GM18868 (cell line): ENCODE results near the gene XKR3.
"Not testable (repeated sequence)": the region's sequence is repeated elsewhere in the genome, so short reads cannot be mapped to it uniquely, and the experiment has no call there.

Experiments used
- ATAC-seq: cut with Tn5 transposase; IDR thresholded peaks from one replicate; pipeline ENCODE4 v1.9.1; 2021; ENCODE audit warnings: mild to moderate bottlenecking, moderate library complexity; ENCODE audit not compliant: unreplicated experiment

The XKR3 gene

DNA sequence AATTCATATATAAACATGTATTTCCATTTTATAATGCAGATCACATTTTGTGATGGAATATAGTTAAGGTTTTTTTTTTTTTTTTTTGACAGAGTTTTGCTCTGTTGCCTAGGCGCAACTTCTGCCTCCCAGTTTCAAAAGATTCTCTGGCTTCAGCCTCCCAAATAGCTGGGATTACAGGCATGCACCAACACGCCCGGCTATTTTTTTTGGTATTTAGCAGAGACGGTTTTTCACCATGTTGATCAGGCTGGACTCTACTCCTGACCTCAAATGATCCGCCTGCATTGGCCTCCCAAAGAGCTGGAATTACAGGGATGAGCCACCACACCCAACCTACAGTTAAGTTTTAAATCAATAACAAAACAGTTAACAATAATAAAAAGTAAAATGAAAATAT lies 18.8 kb downstream of the XKR3 start:
- no peak for ATAC-seq

DNA sequence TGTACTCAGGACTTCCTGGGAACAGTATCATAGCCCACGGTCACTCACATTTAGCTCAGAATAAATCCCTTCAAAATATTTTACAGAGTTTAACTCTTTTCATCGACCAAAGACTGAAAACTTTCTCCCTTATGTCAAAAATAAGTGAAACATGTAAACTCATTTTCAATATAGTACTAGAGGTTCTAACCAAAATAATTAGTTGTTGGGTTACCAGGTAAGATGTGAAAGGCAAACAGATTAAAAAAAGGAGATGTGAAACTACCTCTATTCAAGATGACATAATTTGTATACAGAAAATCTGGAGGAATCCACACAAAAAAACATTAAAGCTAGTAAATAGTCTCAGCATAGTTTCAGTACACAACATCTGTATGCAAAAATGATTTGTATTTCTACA lies 20.3 kb downstream of the XKR3 start:
- peak; percentile 69 for ATAC-seq

DNA sequence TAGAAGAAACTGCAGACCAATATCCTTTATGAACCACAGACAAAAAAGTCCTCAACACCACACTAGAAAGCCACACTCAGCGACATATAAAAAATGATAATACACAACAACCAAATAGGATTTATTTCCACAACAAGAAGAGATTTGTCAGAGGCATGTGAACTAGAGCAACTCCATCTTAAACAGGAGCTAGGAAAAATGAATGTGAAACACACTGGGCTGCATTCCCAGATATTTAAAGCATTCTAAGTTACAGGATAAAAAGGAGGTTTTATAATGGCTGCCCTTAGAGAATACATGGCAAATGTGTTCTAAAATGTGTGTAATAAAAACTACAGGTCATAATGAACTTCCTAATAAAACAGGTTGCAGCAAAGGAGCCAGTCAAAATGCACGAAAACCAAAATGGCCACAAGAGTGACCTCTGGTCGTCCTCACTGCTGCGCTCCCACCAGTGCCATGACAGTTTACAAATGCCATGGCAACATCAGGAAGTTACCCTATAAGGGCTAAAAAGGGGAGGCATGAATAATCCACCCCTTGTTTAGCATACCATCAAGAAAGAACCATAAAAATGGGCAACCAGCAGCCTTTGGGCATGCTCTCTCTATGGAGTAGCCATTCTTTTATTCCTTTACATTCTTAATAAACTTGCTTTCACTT lies 21.8 kb downstream of the XKR3 start:
- no peak for ATAC-seq

DNA sequence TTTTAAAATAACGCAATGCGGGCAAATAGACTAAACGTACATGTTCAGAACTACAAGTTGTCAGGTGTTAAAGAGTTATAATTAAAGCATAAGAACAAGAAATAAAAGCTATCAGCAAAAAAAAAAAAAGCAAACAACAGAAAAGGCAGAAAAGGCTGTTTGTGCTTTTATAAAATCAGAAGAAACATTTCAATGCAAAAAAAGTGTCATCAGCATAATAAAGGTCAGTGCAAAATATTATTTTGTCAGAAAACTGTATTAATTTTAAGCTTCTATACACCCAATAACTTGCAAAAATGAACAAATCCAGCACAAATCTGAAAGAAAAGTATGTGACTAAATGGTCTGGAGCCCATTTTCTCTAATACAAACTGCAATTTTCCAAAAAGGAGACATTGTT lies 23.6 kb downstream of the XKR3 start:
- no peak for ATAC-seq

DNA sequence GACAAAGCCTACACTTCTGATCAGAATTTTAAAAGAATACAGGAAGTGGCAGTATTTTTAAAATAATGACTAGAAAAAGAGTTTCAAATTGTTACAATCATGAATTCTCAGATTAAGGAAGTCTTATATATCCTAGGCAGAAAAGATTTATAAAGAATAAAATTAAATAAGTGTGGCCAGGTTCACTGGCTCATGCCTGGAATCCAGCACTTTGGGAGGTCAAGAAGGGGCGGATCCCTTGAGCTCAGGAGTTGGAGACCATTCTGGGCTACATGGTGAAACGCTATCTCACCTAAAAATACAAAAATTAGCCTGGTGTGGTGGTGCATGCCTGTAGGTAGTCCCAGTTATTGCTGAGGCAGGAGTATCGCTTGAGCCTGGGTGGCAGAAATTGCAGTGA lies 24.1 kb downstream of the XKR3 start:
- no peak for ATAC-seq

DNA sequence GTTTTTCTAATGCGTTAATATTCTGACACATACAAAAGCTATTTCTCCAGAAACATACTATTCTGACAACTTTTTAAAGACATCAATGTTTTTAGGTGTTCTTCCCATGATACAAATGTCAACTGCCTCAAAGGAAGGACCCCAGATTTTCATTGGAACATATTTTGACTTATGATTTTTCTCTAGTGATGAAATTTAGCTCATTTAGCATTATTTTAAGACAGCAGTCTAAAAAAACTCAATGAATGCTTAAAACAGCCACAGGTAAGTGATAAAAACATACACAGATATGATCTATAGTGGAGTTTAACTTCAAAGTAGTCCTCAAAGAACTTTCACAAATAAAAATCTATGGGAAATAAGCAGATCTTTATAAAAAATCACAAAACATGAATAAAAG lies 24.9 kb downstream of the XKR3 start:
- no peak for ATAC-seq

DNA sequence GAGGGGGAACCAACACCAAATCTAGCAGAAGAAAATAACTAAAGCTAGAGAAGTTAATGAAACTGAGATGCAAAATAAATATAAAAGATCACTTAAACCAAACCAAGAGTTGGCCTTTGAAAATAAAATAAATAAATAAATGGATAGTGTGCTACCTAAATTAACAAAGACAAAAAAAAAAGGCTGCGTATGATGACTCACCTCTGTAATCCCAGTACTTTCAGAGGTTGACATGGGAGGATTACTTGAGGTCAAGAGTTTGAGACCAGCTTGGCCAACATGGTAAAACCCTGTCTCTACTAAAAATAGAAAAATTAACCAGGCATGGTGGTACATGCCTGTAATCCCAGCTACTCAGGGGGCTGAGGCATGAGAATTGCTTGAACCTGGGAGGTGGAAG lies 29.7 kb downstream of the XKR3 start:
- ATAC-seq: not testable (repeated sequence)

DNA sequence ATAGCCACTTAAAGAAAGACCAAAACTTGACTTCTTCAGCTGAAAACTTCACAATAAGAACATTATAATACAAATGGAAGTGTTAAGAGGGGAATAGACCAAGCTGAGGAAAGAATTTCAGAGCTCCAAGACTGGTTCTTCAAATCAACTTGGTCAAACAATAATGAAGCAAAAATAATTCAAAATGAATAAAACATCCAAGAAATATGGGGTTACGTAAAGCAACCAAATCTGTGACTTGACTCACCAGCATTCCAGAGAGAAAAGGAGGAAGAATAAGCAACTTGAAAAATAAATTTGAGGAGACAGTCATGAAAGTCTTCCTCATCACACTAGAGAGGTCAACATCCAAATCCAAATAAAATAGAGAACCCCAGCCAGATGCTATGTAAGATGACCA lies 31.4 kb downstream of the XKR3 start:
- no peak for ATAC-seq

DNA sequence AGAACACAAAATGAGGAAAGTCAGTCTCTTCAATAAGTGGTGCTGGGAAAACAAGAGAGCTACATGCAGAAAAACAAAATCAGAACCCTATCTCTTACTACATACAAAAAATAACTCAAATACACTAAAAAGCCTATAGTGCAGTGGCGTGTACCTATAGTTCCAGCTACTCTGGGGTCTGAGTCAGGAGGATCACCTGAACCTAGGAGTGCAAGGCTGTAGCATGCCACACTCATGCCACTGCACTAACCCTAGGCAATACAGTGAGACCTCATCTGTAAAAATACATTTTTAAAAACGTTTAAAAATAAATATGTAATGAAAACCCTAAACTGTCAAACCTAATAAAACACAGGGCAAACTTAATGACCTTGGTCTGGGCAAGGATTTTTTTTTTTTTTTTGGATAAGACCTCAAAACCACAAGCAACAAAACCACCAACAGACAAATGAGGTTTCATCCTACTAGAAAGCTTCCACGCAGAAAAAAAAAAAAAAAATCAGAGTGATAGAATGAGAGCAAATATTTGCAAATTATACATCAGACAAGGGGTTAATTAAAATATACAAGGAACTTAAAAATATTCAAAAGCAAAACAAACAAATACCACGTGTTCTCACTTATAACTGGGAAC lies 35.2 kb downstream of the XKR3 start:
- ATAC-seq: no peak

DNA sequence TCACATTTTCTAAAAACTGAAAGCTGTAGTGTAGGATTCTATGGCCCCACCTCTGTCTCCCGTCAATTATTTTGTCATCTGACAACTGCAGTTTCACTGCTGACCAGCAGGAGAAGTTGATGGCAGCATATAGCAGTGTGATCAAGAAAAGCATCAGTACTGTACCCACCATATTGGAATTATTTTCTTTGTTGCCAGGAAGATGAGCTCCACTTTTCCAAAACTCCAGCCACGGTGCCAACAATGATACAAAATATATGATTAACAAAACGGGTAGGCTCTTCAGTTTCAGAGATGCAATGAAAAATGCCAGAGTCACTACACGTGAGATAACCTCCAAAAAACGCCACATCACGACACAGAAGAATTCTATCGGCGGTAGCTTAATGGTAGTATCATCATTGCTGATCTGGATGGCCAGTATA lies 41.3 kb downstream of the XKR3 start:
- peak; percentile 62 for ATAC-seq

DNA sequence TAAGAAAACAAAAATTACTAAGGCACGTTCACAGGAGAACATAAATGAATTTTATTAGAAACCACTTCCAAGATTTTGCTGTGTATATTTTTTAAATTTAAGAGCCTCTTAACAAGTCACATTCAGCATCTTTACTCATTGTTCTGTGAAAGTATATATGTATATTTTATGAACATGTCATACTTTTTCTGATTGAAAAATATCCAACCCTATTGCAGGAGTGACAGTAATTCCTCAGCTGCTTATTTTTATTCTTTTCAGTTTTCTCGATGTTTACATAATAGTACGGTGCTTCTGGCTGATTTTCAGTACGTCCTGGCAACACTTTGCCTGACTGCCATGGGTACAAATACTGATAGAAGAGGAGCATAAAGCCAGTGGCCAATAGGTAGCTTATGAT lies 41.8 kb downstream of the XKR3 start:
- no peak for ATAC-seq

DNA sequence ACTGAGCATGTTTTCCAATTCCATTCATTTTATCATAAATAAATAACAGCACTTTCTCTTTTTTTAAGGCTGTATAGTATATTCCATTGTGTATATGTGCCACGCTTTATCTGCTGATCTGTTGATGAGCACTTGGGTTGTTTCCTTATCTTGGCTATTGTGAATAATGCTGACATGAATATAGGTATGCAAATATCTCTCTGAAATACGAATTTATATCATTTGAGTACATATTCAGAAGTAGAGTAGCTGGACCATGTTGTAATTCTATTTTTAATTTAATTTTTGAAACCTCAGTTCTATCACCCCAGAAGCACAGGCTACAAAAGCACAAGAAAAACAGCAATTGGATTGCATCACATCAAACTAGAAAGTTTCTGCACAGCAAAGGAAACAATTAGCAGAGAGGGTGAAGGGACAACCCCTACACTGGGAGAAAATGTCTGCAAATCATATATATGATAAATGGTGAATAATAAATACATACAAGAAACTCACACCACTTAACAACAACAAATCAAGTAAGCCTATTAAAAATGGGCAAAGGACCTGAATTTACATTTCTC lies 43.4 kb downstream of the XKR3 start:
- no peak for ATAC-seq

DNA sequence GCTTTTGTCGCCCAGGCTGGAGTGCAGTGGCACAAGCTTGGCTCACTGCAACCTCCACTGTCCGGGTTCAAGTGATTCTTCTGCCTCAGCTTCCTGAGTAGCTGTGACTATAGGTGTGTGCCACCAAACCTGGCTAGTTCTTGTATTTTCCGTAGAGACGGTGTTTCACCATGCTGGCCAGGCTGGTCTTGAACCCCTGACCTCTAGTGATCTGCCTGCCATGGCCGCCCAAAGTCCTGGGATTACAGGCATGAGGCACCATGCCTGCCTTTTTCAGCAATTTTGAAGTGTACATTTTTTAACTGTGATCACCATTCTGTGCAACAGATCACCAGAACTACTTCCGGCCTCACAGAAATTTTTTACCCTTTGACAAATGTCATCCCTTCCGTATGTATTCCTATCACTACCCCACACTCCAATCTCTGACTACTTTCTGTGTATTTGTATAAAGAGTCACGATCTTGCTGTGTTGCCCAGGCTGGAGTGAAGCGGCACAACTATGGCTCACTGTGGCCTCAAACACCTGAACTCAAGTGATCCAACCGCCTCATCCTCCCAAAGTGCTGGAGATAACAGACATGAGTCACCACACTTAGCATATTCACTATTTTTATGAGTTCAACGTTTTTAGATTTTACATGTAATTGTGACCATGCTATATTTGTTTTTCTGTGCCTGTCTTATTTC lies 44.0 kb downstream of the XKR3 start:
- no peak for ATAC-seq

DNA sequence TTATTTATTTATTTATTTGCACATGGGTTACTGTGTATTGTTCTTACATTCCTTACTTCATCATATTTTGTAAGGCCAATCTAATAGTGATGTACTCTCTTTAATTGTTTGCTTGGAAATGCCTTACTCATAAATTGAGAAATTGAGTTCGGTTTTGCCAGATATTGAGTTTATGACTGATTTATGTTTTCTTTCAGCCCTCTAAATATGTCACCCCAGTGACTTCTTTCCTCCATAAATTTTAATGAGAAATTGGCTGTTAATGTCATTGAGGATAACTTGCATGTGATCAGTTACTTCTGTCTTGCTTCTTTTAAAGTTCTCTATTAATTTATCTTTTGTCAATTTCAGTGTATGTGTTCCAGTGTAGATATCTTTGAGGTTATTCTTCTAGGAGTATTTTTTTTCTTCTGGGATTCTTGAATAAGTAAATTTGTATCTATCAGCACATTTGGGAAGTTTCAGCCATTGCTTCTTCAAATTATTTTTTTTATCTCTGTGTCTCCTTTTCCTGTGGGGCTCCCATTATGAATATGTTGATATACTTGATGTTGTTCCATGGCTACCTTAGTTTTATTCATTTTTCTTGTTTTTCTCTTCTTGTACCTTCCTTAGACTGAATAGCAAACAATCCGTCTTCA lies 47.8 kb downstream of the XKR3 start:
- no peak for ATAC-seq

DNA sequence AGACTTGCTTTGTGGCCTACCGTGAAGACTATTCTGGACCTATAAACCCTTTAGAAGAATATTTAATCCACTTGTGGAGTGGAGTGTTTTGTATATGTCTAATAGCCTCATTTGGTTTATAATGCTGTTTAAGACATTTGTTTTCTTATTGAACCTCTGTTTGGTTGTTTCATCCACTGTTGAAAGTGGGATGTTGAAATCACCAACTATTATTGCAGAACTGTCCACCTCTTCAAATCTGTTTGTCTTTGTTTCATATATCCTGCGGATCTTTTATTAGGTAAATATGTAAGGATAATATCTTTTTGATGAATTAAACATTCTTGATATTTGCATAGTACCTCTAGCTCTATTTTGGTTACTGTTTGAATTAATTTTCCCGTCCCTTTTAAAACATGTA lies 49.1 kb downstream of the XKR3 start:
- ATAC-seq: no peak

DNA sequence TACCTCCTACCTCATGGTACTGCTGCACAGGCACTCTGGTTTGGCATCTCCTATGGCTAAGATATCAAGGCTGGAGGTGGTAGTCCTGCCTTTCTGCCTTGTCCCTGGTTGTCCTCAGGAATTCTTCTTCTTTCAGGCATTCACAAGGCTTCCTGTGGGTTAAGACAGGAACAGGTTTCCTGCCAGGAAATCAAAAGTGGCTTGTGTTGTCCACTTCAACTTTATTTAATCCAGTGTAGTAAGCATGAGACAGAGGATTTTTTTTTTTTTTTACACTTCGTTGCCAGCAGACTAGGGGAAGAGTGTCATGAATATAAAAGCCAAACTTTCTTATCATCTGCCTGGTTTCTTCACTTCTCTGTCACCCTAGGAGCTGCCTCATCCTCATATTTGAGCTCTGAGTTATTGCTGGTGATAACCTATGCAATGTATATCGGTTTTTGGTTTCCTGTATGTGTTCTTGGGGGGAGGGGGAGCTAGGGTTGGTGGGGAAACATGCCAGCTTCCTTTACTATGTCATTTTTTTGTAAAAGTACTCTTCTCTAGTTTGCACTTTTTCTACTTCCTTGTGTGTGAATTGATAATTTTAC lies 50.2 kb downstream of the XKR3 start:
- ATAC-seq: no peak

DNA sequence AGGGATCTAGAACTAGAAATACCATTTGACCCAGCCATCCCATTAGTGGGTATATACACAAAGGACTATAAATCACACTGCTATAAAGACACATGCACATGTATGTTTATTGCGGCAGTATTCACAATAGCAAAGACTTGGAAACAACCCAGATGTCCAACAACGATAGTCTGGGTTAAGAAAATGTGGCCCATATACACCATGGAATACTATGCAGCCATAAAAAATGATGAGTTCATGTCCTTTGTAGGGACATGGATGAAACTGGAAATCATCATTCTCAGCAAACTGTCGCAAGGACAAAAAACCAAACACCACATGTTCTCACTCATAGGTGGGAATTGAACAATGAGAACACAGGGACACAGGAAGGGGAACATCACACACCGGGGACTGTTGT lies 53.6 kb downstream of the XKR3 start:
- ATAC-seq: not testable (repeated sequence)

DNA sequence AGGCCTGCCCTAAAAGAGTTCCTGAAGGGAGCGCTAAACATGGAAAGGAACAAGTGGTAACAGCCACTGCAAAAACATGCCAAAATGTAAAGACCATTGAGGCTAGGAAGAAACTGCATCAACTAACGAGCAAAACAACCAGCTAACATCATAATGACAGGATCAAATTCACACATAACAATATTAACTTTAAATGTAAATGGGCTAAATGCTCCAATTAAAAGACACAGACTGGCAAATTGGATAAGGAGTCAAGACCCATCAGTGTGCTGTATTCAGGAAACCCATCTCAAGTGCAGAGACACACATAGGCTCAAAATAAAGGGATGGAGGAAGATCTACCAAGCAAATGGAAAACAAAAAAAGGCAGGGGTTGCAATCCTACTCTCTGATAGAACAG lies 57.3 kb downstream of the XKR3 start:
- not testable (repeated sequence) for ATAC-seq

DNA sequence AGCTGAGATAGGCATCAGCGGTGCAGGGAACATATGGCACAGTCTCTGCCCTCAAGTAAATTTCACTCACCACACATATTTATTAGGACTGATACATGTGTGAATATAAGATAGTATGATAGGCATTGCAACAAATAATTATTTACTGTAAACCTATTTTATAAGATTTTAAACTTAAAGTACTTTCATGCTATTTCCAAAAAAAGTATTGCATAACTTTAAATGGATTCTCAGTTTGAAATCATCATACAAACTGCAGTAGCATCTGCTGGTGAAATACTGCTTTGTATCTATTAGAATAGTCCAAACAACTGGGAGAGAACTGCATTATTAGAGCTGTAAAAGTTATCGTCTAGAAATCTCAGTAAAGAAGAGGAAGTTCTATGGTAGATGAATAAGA lies 63.0 kb downstream of the XKR3 start:
- ATAC-seq: not testable (repeated sequence)

DNA sequence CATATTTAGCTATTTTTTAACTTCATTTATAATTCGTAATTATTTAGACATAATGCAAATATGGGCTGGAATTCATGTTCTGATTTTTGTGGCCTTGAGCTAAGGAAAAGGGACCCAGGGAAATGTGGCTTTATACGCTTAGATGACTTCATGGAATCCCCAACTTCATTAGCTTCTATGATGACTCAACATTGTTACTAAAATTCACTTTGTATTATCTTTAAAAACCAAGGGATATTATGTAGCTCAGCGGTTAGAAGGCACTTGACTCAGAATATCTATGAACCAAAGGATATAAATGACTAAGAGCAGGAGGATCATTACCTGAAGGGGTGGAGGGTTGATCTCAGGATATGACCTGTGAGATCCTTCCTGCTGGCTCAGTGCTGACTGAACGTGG lies 64.8 kb downstream of the XKR3 start:
- not testable (repeated sequence) for ATAC-seq

DNA sequence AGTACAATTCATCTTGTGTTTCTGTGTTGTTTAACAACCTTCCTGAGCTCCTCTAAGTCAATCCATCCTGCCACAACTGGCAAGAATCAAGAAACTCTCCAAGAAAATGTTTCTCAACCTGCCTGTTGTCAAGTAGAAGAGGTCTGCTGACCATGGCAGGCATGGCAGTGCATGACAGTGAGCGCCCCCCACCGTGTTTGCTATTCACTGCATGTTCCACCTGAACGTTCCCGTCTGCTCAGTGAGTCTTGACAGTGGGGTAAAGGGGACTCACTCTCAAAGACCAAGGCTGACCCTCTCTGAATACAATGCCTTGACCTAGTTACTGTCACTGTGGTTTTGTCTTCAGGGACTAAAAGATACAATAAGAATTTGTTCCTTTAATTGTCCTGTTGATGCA lies 75.9 kb downstream of the XKR3 start:
- ATAC-seq: not testable (repeated sequence)
